DND-41 (cell line): ENCODE measurements around the gene SAMD9L.

Source experiments
- ATAC-seq: fragments of 200-7000 bp; cut with Tn5 transposase; 3 replicates; pipeline ENCODE4 v1.9.1; 2021; ENCODE audit warnings: low read depth; ENCODE audit not compliant: insufficient read depth
- DNase-seq: peaks from one replicate; pipeline ENCODE4 v3.0.0-alpha.2; 2020
- H2AFZ ChIP-seq: 2 replicates; pipeline ENCODE4 v1.6.0; 2012; ENCODE audit warnings: low read depth, low read length
- H3K27ac ChIP-seq: 2 replicates; pipeline ENCODE4 v1.5.1; 2012; ENCODE audit warnings: low read length, inconsistent platforms
- H3K27me3 ChIP-seq: fragments of 200-600 bp; sonication (generic); 2 replicates; pipeline ENCODE4 v1.6.0; 2012; ENCODE audit warnings: low read length, mild to moderate bottlenecking, inconsistent platforms; ENCODE audit not compliant: insufficient read depth, poor library complexity
- H3K36me3 ChIP-seq: 2 replicates; pipeline ENCODE4 v1.5.1; 2012; ENCODE audit warnings: low read length, inconsistent platforms; ENCODE audit not compliant: insufficient read depth
- H3K4me1 ChIP-seq: 2 replicates; pipeline ENCODE4 v1.5.1; 2012; ENCODE audit warnings: mild to moderate bottlenecking, low read length; ENCODE audit not compliant: insufficient read depth
- H3K4me2 ChIP-seq: 2 replicates; pipeline ENCODE4 v1.6.0; 2012; ENCODE audit warnings: mild to moderate bottlenecking, moderate library complexity, low read length, inconsistent platforms; ENCODE audit not compliant: insufficient read depth
- H3K4me3 ChIP-seq, 2 experiments: fragments of 200-600 bp in 1 of 2; shearing (Covaris generic) in 1 of 2; 2 replicates each; pipeline ENCODE4 v1.5.1; 2012 to 2016; ENCODE audit warnings: inconsistent platforms in 2 of 2, low read length in 2 of 2, mild to moderate bottlenecking in 2 of 2, low read depth in 1 of 2, moderate library complexity in 1 of 2
- H3K79me2 ChIP-seq: 2 replicates; pipeline ENCODE4 v1.6.0; 2012; ENCODE audit warnings: low read length, inconsistent platforms; ENCODE audit not compliant: insufficient read depth
- H3K9ac ChIP-seq: 2 replicates; pipeline ENCODE4 v1.6.0; 2012; ENCODE audit warnings: low read depth, mild to moderate bottlenecking, inconsistent platforms, low read length, moderate library complexity
- H3K9me3 ChIP-seq: 2 replicates; pipeline ENCODE4 v1.5.1; 2012; ENCODE audit warnings: low read length, moderate library complexity, mild to moderate bottlenecking, inconsistent platforms; ENCODE audit not compliant: insufficient read depth, severe bottlenecking
- H4K20me1 ChIP-seq: 2 replicates; pipeline ENCODE4 v1.6.0; 2012; ENCODE audit warnings: low read length; ENCODE audit not compliant: insufficient read depth
- CTCF ChIP-seq: IDR thresholded peaks from 2 replicates; pipeline ENCODE4 v1.5.1; 2012; ENCODE audit warnings: borderline replicate concordance, low read length, moderate library complexity, mild to moderate bottlenecking; ENCODE audit not compliant: poor library complexity, severe bottlenecking; ENCODE audit errors: extremely low read depth
- EZH2 ChIP-seq: IDR thresholded peaks from 3 replicates; pipeline ENCODE4 v1.6.1; 2012; ENCODE audit warnings: borderline replicate concordance, low read depth, mild to moderate bottlenecking, moderate library complexity, low read length, inconsistent platforms; ENCODE audit not compliant: severe bottlenecking

SAMD9L gene

DNA sequence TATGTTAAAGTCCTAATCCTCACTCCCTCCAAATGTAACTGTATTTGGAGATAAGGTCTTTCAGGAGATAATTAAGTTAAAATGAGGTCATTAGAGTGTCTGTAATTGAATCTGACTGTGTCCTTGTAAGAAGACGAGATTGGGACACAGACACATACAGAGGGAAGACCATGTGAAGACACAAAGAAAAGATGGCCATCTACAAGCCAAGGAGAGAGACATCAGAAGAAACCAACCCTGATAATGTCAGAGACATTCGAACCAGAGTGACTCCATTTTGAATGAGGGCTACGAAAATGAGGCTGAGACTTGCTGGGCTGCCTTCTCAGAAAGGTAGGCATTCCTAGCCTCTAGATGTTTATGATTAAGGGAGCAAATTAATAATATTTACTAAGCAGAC is 542 bp upstream of the SAMD9L start:
- H3K9ac ChIP-seq, result peak overlapping the region; percentile 61
- no peaks in the 10 kb centered on the region for H3K27me3 ChIP-seq
- ATAC-seq, result no peak
- H3K36me3 ChIP-seq, result peaks cover 13% of the 10 kb centered on the region
- DNase-seq, result no peak
- no peaks in the 10 kb centered on the region for H3K9me3 ChIP-seq
- H3K4me3 ChIP-seq, result peak overlapping the region in 1 of 2 experiments; percentile 73; a peak in 2 of 4 replicates
- TF ChIP-seq EZH2 (no peak), CTCF (no peak)
- H3K4me1 ChIP-seq, result peaks cover 27% of the 10 kb centered on the region
- H3K4me2 ChIP-seq, result peak overlapping the region; percentile 88
- peaks cover 22% of the 10 kb centered on the region for H3K79me2 ChIP-seq
- H3K27ac ChIP-seq, result peak overlapping the region; percentile 81
- peak overlapping the region; percentile 81 for H2AFZ ChIP-seq
- H4K20me1 ChIP-seq, result no peaks in the 10 kb centered on the region

- H3K9ac ChIP-seq, result peak overlapping the region; percentile 61
- ATAC-seq (peak; percentile 95), DNase-seq (peak; percentile 80)
- no peaks in the 10 kb centered on the region for H4K20me1 ChIP-seq
- peak overlapping the region; percentile 81 for H3K27ac ChIP-seq
- H3K4me3 ChIP-seq, result peak overlapping the region; percentile 44 to 73
- H3K9me3 ChIP-seq, result no peaks in the 10 kb centered on the region
- TF ChIP-seq CTCF (no peak), EZH2 (no peak)
- H3K4me1 ChIP-seq, result peaks cover 27% of the 10 kb centered on the region
- peak overlapping the region; percentile 88 for H3K4me2 ChIP-seq
- peaks cover 26% of the 10 kb centered on the region for H3K36me3 ChIP-seq
- no peaks in the 10 kb centered on the region for H3K27me3 ChIP-seq
- H2AFZ ChIP-seq, result peak overlapping the region; percentile 81
- H3K79me2 ChIP-seq, result peaks cover 22% of the 10 kb centered on the region
These were observed 822 bp downstream of the SAMD9L start for GRCh38 chr7:93147363-93147762.

- Histone ChIP-seq H3K4me3 (peak overlapping the region; percentile 44 to 73), H3K36me3 (peaks cover 34% of the 10 kb centered on the region), H2AFZ (peak overlapping the region; percentile 81), H3K4me2 (peak overlapping the region; percentile 88), H4K20me1 (no peaks in the 10 kb centered on the region), H3K27ac (peak overlapping the region; percentile 81), H3K79me2 (peaks cover 22% of the 10 kb centered on the region), H3K9ac (peak overlapping the region; percentile 61), H3K27me3 (no peaks in the 10 kb centered on the region), H3K4me1 (peaks cover 27% of the 10 kb centered on the region), H3K9me3 (no peaks in the 10 kb centered on the region)
- TF ChIP-seq CTCF, result no peak
- no peak for TF ChIP-seq EZH2
- DNase-seq (peak; percentile 38), ATAC-seq (peak; percentile 33)
These were observed 1.6 kb downstream of the SAMD9L start for GRCh38 chr7:93146472-93147141.
